HTR-8/SVneo (cell line): ENCODE data around the gene MRPL51.
"Not testable (repeated sequence)": the region's sequence is repeated elsewhere in the genome, so short reads cannot be mapped to it uniquely, and the experiment has no call there.

Experiments used
- DNase-seq: peaks from one replicate; pipeline ENCODE4 v3.0.0; 2011; ENCODE audit warnings: low spot score, mixed read lengths; ENCODE audit not compliant: insufficient read length
- FAIRE-seq: peaks from 2 replicates; lab custom pipeline; 2011; peaks lifted over from hg19 to GRCh38; lab: Jason Lieb, UNC

MRPL51 gene

GRCh38 chr12:6493497-6494257, 615 bp upstream of the MRPL51 start, which contains the start of gene NCAPD2:
Gene NCAPD2 (plus strand): TSS chr12:6494102. CDS start chr12:6495099, 997 bp downstream.
- DNase-seq (peak; percentile 98), FAIRE-seq (peak; percentile 87)

- DNase-seq, FAIRE-seq: not testable (repeated sequence)
These were observed 2.4 kb downstream of the MRPL51 start for GRCh38 chr12:6490673-6491072.

GRCh38 chr12:6489449-6489848, 3.6 kb downstream of the MRPL51 start:
- FAIRE-seq (no peak), DNase-seq (no peak)

GRCh38 chr12:6488240-6488639, 4.8 kb downstream of the MRPL51 start:
- FAIRE-seq = no peak

GRCh38 chr12:6478416-6478815, 14.6 kb downstream of the MRPL51 start:
- DNase-seq (no peak), FAIRE-seq (no peak)

More at GRCh38 chr12:6488240-6488639, 4.8 kb downstream of the MRPL51 start:
- DNase-seq = no peak

- not testable (repeated sequence) for DNase-seq
- FAIRE-seq = peak; percentile 81
These were observed 15.3 kb downstream of the MRPL51 start for GRCh38 chr12:6477601-6478377.

DNA sequence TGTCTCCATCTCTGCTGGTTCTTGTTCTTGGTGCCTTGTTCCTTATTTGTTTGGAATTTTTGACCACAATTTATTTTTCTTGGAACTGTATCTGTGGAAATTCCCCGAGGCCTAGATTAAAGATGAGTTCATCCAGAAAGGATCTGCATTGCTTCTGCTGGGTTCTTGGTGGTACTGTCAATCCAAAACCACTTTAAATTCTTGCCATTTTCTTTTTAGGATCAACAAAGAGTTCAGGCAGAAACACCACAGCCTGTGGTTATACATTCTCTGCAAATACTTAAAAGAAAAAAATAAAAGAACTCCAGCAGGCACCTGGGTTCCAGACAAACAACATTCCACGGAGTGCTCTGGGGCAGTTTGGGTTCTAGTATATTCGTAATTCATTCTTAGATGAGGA, 16.6 kb downstream of the MRPL51 start:
- no peak for DNase-seq
- no peak for FAIRE-seq

DNA sequence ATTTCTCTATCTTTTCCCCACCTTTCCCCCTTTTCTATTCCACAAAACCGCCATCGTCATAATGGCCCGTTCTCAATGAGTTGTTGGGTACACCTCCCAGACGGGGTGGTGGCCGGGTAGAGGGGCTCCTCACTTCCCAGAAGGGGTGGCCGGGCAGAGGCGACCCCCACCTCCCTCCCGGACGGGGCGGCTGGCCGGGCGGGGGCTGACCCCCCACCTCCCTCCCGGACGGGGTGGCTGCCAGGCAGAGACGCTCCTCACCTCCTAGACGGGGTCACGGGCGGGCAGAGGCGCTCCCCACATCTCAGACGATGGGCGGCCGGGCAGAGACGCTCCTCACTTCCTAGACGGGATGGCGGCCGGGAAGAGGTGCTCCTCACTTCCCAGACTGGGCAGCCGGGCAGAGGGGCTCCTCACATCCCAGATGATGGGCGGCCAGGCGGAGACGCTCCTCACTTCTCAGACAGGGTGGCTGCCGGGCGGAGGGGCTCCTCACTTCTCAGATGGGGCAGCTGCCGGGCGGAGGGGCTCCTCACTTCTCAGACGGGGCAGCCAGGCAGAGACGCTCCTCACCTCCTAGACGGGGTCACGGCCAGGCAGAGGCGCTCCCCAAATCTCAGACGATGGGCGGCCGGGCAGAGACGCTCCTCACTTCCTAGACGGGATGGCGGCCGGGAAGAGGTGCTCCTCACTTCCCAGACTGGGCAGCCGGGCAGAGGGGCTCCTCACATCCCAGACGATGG, 17.7 kb downstream of the MRPL51 start:
- not testable (repeated sequence) for FAIRE-seq, DNase-seq

- no peak for DNase-seq
- FAIRE-seq = no peak
These were observed 20.6 kb downstream of the MRPL51 start for GRCh38 chr12:6472491-6472890.

DNA sequence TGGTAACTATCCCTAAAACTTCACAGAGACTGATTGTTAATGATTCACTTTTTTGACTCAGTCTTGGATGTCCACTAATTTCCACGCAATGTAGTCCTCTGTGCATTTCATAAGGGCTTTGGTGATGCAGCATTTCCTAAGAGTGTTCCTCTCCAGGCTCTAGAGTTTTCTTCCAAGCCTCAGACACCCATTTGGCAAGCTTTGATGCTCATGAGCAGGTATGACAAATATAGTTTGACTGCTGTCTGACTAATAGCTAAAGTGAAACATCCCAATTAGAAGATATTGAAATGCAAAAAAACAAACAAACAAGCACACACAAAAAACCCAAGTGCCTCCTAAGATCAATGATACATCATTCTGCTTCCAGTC, 21.1 kb downstream of the MRPL51 start:
- DNase-seq (no peak), FAIRE-seq (no peak)

- peak; percentile 98 for FAIRE-seq
- DNase-seq = peak; percentile 99
These were observed 22.5 kb downstream of the MRPL51 start, which contains the start of gene VAMP1 for GRCh38 chr12:6470375-6471163. Gene VAMP1 (minus strand): TSS chr12:6470677. CDS start chr12:6470531, 146 bp downstream.

- no peak for DNase-seq
- peak; percentile 9 for FAIRE-seq
These were observed 23.3 kb downstream of the MRPL51 start for GRCh38 chr12:6469609-6470374.

DNA sequence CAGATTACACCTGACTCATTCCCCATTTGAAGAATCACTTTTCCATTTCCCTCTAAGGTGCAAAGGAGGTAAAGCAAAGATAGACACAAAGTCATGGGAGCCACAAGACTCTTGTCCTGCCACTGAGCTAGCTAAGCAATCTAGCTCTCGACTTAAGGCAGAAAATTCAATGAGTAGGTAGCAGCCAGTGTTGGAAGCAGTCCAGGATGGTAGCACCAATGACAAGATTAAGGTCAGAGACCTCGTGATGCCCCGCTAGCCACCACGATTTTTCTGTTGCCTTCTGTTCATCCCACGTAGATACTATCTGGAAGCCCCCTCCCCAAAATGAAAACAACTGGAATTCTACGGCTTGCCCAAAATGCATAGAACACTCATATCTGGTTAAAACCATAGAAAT, 24.0 kb downstream of the MRPL51 start:
- DNase-seq (no peak), FAIRE-seq (no peak)

GRCh38 chr12:6468283-6468575, 24.8 kb downstream of the MRPL51 start:
- no peak for DNase-seq
- FAIRE-seq = no peak

DNA sequence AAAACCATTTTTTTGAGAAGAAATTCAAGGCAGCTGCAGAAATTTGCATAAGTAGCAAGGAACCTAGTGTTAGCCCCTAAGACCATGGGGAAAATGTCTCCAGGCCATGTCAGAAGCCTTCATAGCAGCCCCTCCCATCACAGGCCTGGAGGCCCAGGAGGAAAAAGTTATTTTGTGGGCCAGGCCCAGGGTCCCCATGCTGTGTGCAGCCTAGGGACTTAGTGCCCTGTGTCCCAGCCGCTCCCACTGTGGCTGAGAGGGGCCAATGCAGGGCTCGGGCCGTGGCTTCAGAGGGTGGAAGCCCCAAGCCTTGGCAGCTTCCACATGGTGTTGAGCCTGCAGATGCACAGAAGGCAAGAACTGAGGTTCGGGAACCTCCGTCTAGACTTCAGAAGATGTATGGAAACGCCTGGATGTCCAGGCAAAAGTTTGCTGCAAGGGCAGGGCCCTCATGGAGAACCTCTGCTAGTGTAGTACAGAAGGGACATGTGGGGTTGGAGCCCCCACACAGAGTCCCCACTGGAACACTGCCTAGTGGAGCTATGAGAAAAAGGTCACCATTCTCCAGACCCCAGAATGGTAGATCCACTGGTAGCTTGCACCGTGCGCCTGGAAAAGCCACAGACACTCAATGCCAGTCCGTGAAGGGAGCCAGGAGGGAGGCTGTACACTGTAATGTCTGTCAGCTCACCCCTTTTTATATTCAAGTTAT, 25.3 kb downstream of the MRPL51 start:
- not testable (repeated sequence) for FAIRE-seq, DNase-seq

GRCh38 chr12:6466751-6467150, 26.3 kb downstream of the MRPL51 start:
- DNase-seq, FAIRE-seq: not testable (repeated sequence)

GRCh38 chr12:6466184-6466573, 26.9 kb downstream of the MRPL51 start:
- DNase-seq = no peak

GRCh38 chr12:6465467-6466183, 27.4 kb downstream of the MRPL51 start:
- DNase-seq (peak; percentile 82), FAIRE-seq (no peak)

More at GRCh38 chr12:6466184-6466573, 26.9 kb downstream of the MRPL51 start:
- no peak for FAIRE-seq
